Measurements from ENCODE around the gene GAS2.

Gene GAS2

GRCh38 chr11:22671751-22672150 lies 5.3 kb downstream of the GAS2 start:
- Histone ChIP-seq H3K9me2 (ENCODE audit: low read depth, low read length) (no peaks in the 10 kb centered on the region), H2AFZ (ENCODE audit: low read length) (no peak overlapping the region), H3K9me3 (ENCODE audit: low read length) (no peaks in the 10 kb centered on the region), H3K4me3 (ENCODE audit: low read depth, low read length, poor library complexity, severe bottlenecking) (no peak overlapping the region), H3K27ac (ENCODE audit: low read depth, low read length, poor library complexity, severe bottlenecking) (no peak overlapping the region), H3K27me3 (ENCODE audit: insufficient read depth, low read length) (no peaks in the 10 kb centered on the region), H3K9ac (ENCODE audit: low read length) (no peak overlapping the region), H3K4me2 (ENCODE audit: low read length) (no peak overlapping the region), H3K4me1 (ENCODE audit: insufficient read depth, low read length, severe bottlenecking) (no peaks in the 10 kb centered on the region), H4K20me1 (ENCODE audit: insufficient read depth, low read length) (no peaks in the 10 kb centered on the region), H3K36me3 (ENCODE audit: insufficient read depth, low read length) (no peaks in the 10 kb centered on the region), H3K79me2 (ENCODE audit: insufficient read depth, low read length) (no peaks in the 10 kb centered on the region), H3F3A (ENCODE audit: insufficient read depth, low read length) (no peaks in the 10 kb centered on the region)
- TF ChIP-seq CTCF (IDR thresholded peaks at IDR 0.05; ENCODE audit: low read length) (no peak), EZH2 (IDR thresholded peaks at IDR 0.05; ENCODE audit: borderline replicate concordance, low read length) (no peak)

- no peak overlapping the region for H3K9ac ChIP-seq (ENCODE audit: low read length)
- H4K20me1 ChIP-seq (ENCODE audit: insufficient read depth, low read length) = no peaks in the 10 kb centered on the region
- no peak overlapping the region for H2AFZ ChIP-seq (ENCODE audit: low read length)
- H3K9me3 ChIP-seq (ENCODE audit: low read length) = no peaks in the 10 kb centered on the region
- no peak overlapping the region for H3K27ac ChIP-seq (ENCODE audit: low read depth, low read length, poor library complexity, severe bottlenecking)
- no peak for TF ChIP-seq EZH2 (IDR thresholded peaks at IDR 0.05; ENCODE audit: borderline replicate concordance, low read length)
- TF ChIP-seq CTCF (IDR thresholded peaks at IDR 0.05; ENCODE audit: low read length) = no peak
- no peaks in the 10 kb centered on the region for H3K36me3 ChIP-seq (ENCODE audit: insufficient read depth, low read length)
- H3K9me2 ChIP-seq (ENCODE audit: low read depth, low read length) = no peaks in the 10 kb centered on the region
- H3K27me3 ChIP-seq (ENCODE audit: insufficient read depth, low read length) = no peaks in the 10 kb centered on the region
- H3K4me1 ChIP-seq (ENCODE audit: insufficient read depth, low read length, severe bottlenecking) = no peaks in the 10 kb centered on the region
- H3K4me2 ChIP-seq (ENCODE audit: low read length) = no peak overlapping the region
- H3K4me3 ChIP-seq (ENCODE audit: low read depth, low read length, poor library complexity, severe bottlenecking) = no peak overlapping the region
- no peaks in the 10 kb centered on the region for H3K79me2 ChIP-seq (ENCODE audit: insufficient read depth, low read length)
- no peaks in the 10 kb centered on the region for H3F3A ChIP-seq (ENCODE audit: insufficient read depth, low read length)
Observed at GRCh38 chr11:22674470-22675439, 8.3 kb downstream of the GAS2 start.

- H3K4me3 ChIP-seq (ENCODE audit: low read depth, low read length, poor library complexity, severe bottlenecking) = no peak overlapping the region
- no peaks in the 10 kb centered on the region for H3K27me3 ChIP-seq (ENCODE audit: insufficient read depth, low read length)
- H3K4me2 ChIP-seq (ENCODE audit: low read length) = no peak overlapping the region
- H3K4me1 ChIP-seq (ENCODE audit: insufficient read depth, low read length, severe bottlenecking) = no peaks in the 10 kb centered on the region
- H2AFZ ChIP-seq (ENCODE audit: low read length) = no peak overlapping the region
- no peaks in the 10 kb centered on the region for H3K79me2 ChIP-seq (ENCODE audit: insufficient read depth, low read length)
- H3F3A ChIP-seq (ENCODE audit: insufficient read depth, low read length) = no peaks in the 10 kb centered on the region
- no peak overlapping the region for H3K27ac ChIP-seq (ENCODE audit: low read depth, low read length, poor library complexity, severe bottlenecking)
- H3K9me2 ChIP-seq (ENCODE audit: low read depth, low read length) = no peaks in the 10 kb centered on the region
- no peak overlapping the region for H3K9ac ChIP-seq (ENCODE audit: low read length)
- H3K36me3 ChIP-seq (ENCODE audit: insufficient read depth, low read length) = no peaks in the 10 kb centered on the region
- H4K20me1 ChIP-seq (ENCODE audit: insufficient read depth, low read length) = no peaks in the 10 kb centered on the region
- TF ChIP-seq EZH2 (IDR thresholded peaks at IDR 0.05; ENCODE audit: borderline replicate concordance, low read length) (no peak), CTCF (IDR thresholded peaks at IDR 0.05; ENCODE audit: low read length) (no peak)
- H3K9me3 ChIP-seq (ENCODE audit: low read length) = no peaks in the 10 kb centered on the region
Observed at GRCh38 chr11:22677153-22677903, 10.9 kb downstream of the GAS2 start.

Data from OCI-LY1 (cell line).